PC-9 (cell line): Measurements from ENCODE around the gene CALY. TPM values are rescaled to one million over a fixed set of nuclear protein-coding genes. Genes with fewer than 3 reads are reported as not detected.

Source experiments
- BruUV-seq: library from RNA; stranded (reverse); fragments of 400-500 nt; replicated peaks from 2 replicates; lab custom pipeline; 2021; lab: Mats Ljungman, UMichigan
- CTCF ChIA-PET: fragments of 300-600 bp; sonication (Branson Sonifier 250); formaldehyde crosslinking; loops from one replicate; lab custom pipeline; 2022; ENCODE audit warnings: antibody characterized with exemption; lab: Charles Lee
- POLR2A ChIA-PET: fragments of 300-600 bp; sonication (Branson Sonifier 250); formaldehyde crosslinking; loops from one replicate; lab custom pipeline; 2022; ENCODE audit warnings: antibody characterized with exemption; ENCODE audit not compliant: unreplicated experiment; lab: Charles Lee
- DNase-seq, 2 experiments: peaks; one replicate each; pipeline versions ENCODE4 v3.0.0 to v3.0.0-alpha.2; 2015 to 2022; ENCODE audit warnings: mixed read lengths in 1 of 2
- H2AFZ ChIP-seq: fragments of 200-600 bp; sonication (generic); 2 replicates; pipeline ENCODE4 v1.8.1; 2017; ENCODE audit warnings: antibody characterized with exemption
- H3F3A ChIP-seq: fragments of 200-600 bp; sonication (generic); 2 replicates; pipeline ENCODE4 v1.8.1; 2017; ENCODE audit warnings: antibody characterized with exemption, mild to moderate bottlenecking, low read depth; ENCODE audit not compliant: insufficient read depth
- H3K27ac ChIP-seq: fragments of 200-600 bp; sonication (generic); 2 replicates; pipeline ENCODE4 v1.6.1; 2016; ENCODE audit warnings: mixed run types
- H3K27me3 ChIP-seq: fragments of 200-600 bp; sonication (generic); 2 replicates; pipeline ENCODE4 v1.6.1; 2016; ENCODE audit warnings: low read depth, mixed run types; ENCODE audit not compliant: insufficient read depth
- H3K36me3 ChIP-seq: fragments of 200-600 bp; sonication (generic); 2 replicates; pipeline ENCODE4 v1.6.1; 2016; ENCODE audit warnings: low read depth, mixed run types
- H3K4me1 ChIP-seq: fragments of 200-600 bp; sonication (generic); replicated peaks from 2 replicates; pipeline ENCODE4 v1.6.1; 2016; ENCODE audit warnings: mixed run types; ENCODE audit not compliant: insufficient read depth
- H3K4me2 ChIP-seq: fragments of 200-600 bp; sonication (generic); 2 replicates; pipeline ENCODE4 v1.6.1; 2017; ENCODE audit warnings: mixed run types
- H3K4me3 ChIP-seq: fragments of 200-600 bp; sonication (generic); 2 replicates; pipeline ENCODE4 v1.6.1; 2016; ENCODE audit warnings: mixed run types
- H3K79me2 ChIP-seq: fragments of 200-600 bp; sonication (generic); 2 replicates; pipeline ENCODE4 v1.6.1; 2017; ENCODE audit warnings: low read depth, mixed run types
- H3K9me2 ChIP-seq: fragments of 200-600 bp; sonication (generic); 2 replicates; pipeline ENCODE4 v1.8.1; 2017; ENCODE audit warnings: mild to moderate bottlenecking; ENCODE audit not compliant: insufficient read depth
- H3K9me3 ChIP-seq: fragments of 200-600 bp; sonication (generic); 2 replicates; pipeline ENCODE4 v1.8.1; 2016; ENCODE audit warnings: low read depth; ENCODE audit not compliant: insufficient read depth
- H4K20me1 ChIP-seq: fragments of 200-600 bp; sonication (generic); 2 replicates; pipeline ENCODE4 v1.8.1; 2017; ENCODE audit not compliant: insufficient read depth
- EZH2 ChIP-seq: fragments of 200-600 bp; sonication (generic); IDR thresholded peaks from 2 replicates; pipeline ENCODE4 v1.8.0; 2017; ENCODE audit warnings: antibody characterized with exemption, low read depth
- intact Hi-C: fragments of 100-400 bp; cut with micrococcal nuclease; formaldehyde crosslinking; loops from one replicate; pipeline ENCODE4 v1.10.0; 2022; ENCODE audit not compliant: unreplicated experiment
- total RNA-seq: library from RNA; stranded (reverse); gene quantifications from 2 replicates; pipeline ENCODE4 v1.2.3, GENCODE V29; 2021
- TF ChIP-seq, protein P1 (sequence below): fragments of 200-600 bp; sonication (generic); conservative IDR thresholded peaks from 2 replicates; pipeline ENCODE4 v1.6.1; 2017; ENCODE audit warnings: mixed run types, antibody characterized with exemption, mild to moderate bottlenecking, moderate library complexity

CALY gene
- total RNA-seq, 1 experiment from 2014 or later, result not detected

DNA sequence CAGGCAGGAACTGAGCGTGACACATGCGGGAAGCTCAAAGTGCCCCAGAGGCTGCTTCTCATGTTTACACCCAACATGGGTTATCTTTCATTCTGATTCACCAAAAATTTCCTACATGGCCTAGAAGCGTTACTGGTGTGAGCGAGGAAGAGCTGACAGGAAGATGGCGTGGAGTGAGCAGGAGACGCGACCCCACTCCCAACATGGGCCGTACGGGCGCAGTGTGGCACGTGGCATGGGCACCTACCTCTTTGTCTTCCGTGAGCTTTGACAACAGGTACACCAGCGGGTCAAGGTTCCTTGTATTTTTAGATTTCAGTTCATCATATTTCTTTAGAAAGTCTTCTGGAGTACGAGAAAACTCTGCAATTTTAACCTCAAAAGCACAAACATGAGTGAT is 37.0 kb downstream of the CALY start:
- Histone ChIP-seq H3K36me3 (no peaks in the 10 kb centered on the region), H3K79me2 (peaks cover 12% of the 10 kb centered on the region; the same call in 1 of the 2 replicates), H3K4me1 (no peaks in the 10 kb centered on the region), H3K9me2 (no peaks in the 10 kb centered on the region), H3F3A (no peaks in the 10 kb centered on the region), H4K20me1 (peaks cover 6% of the 10 kb centered on the region; the same call in 1 of the 2 replicates), H3K9me3 (no peaks in the 10 kb centered on the region), H2AFZ (no peak overlapping the region), H3K27ac (no peak overlapping the region), H3K4me3 (no peak overlapping the region), H3K4me2 (no peak overlapping the region), H3K27me3 (no peaks in the 10 kb centered on the region)
- intact Hi-C loops, result loop anchor here (10.0 kb wide), 1 partner anchor 155 kb away; no protein-coding TSS in a partner anchor
- POLR2A ChIA-PET, result no interaction called here
- CTCF ChIA-PET, result no interaction called here
- TF ChIP-seq EZH2, result no peak
- TF ChIP-seq, protein P1, sequence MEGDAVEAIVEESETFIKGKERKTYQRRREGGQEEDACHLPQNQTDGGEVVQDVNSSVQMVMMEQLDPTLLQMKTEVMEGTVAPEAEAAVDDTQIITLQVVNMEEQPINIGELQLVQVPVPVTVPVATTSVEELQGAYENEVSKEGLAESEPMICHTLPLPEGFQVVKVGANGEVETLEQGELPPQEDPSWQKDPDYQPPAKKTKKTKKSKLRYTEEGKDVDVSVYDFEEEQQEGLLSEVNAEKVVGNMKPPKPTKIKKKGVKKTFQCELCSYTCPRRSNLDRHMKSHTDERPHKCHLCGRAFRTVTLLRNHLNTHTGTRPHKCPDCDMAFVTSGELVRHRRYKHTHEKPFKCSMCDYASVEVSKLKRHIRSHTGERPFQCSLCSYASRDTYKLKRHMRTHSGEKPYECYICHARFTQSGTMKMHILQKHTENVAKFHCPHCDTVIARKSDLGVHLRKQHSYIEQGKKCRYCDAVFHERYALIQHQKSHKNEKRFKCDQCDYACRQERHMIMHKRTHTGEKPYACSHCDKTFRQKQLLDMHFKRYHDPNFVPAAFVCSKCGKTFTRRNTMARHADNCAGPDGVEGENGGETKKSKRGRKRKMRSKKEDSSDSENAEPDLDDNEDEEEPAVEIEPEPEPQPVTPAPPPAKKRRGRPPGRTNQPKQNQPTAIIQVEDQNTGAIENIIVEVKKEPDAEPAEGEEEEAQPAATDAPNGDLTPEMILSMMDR, result no peak
- no peak for DNase-seq
- no TSS peak for BruUV-seq

GRCh38 chr10:133299224-133299623 is 37.5 kb downstream of the CALY start:
- POLR2A ChIA-PET, result no interaction called here
- H3K4me1 ChIP-seq, result peaks cover 3% of the 10 kb centered on the region
- TF ChIP-seq EZH2, result no peak
- TF ChIP-seq, protein P1, result no peak
- intact Hi-C loops, result no loop called here
- H2AFZ ChIP-seq, result no peak overlapping the region
- H3F3A ChIP-seq, result peaks cover 3% of the 10 kb centered on the region; the same call in 1 of the 2 replicates
- H3K79me2 ChIP-seq, result peaks cover 10% of the 10 kb centered on the region; the same call in 1 of the 2 replicates
- no peak for DNase-seq
- no peaks in the 10 kb centered on the region for H3K9me3 ChIP-seq
- peaks cover 3% of the 10 kb centered on the region; the same call in 1 of the 2 replicates for H4K20me1 ChIP-seq
- H3K27me3 ChIP-seq, result no peaks in the 10 kb centered on the region
- H3K27ac ChIP-seq, result no peak overlapping the region
- no peaks in the 10 kb centered on the region for H3K9me2 ChIP-seq
- H3K4me2 ChIP-seq, result no peak overlapping the region
- no peak overlapping the region for H3K4me3 ChIP-seq
- BruUV-seq, result no TSS peak
- CTCF ChIA-PET, result no interaction called here
- no peaks in the 10 kb centered on the region for H3K36me3 ChIP-seq

DNA sequence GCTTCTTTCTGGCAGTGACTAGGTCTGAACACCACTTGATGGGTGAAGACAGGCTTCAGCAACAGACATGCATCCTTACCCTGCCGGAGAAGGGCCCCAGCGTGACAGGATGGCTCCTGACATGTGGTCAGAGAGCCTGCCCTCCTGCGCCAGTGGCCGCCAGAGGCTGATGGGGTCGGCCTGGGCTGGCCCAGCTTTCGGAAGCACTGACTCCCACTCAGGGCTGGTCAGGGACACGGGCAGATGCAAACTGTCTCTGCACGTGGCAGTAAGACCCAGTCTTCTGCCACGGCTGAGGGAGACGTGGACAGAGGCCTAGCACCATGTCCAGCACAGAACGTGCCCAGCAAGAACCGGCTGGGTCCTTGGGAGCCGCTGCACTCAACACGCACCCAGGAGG is 38.2 kb downstream of the CALY start:
- Histone ChIP-seq H3K36me3 (no peaks in the 10 kb centered on the region), H3K9me2 (no peaks in the 10 kb centered on the region), H3K27ac (no peak overlapping the region), H4K20me1 (no peaks in the 10 kb centered on the region; the same call in 1 of the 2 replicates), H3K4me3 (no peak overlapping the region), H2AFZ (no peak overlapping the region), H3K79me2 (0 out of 2 replicates have a peak, but pooled peaks cover 6% of the 10 kb centered on the region), H3F3A (peaks cover 10% of the 10 kb centered on the region; the same call in 1 of the 2 replicates), H3K27me3 (no peaks in the 10 kb centered on the region), H3K9me3 (no peaks in the 10 kb centered on the region), H3K4me2 (no peak overlapping the region), H3K4me1 (peaks cover 11% of the 10 kb centered on the region)
- POLR2A ChIA-PET, result no interaction called here
- TF ChIP-seq, protein P1, result no peak
- no peak for TF ChIP-seq EZH2
- intact Hi-C loops, result no loop called here
- CTCF ChIA-PET, result no interaction called here
- BruUV-seq, result no TSS peak
- no peak for DNase-seq
